ENCODE measurements around the gene ZFYVE21.
A peak's percentile ranks its signal among the peaks of the same experiment; 100 is the strongest.

The ZFYVE21 gene

GRCh38 chr14:103738701-103739451, 23.3 kb downstream of the ZFYVE21 start:
- H2AK5ac ChIP-seq (ENCODE audit: low read depth, low read length) = no peak overlapping the region
- H3K9ac ChIP-seq (ENCODE audit: low read depth, low read length, poor library complexity) = no peak overlapping the region
- H4K91ac ChIP-seq (ENCODE audit: low read depth, low read length, poor library complexity) = no peak overlapping the region
- peaks cover 0 to 2% of the 10 kb centered on the region in 2 donors for H3K4me1 ChIP-seq (ENCODE audit: control insufficient read depth in 2 of 2, insufficient read depth in 1 of 2, low read depth in 1 of 2, low read length in 2 of 2)
- H3K9me3 ChIP-seq (replicated peaks in 1 of 2; ENCODE audit: control insufficient read depth in 2 of 2, insufficient read depth in 1 of 2, low read depth in 1 of 2, low read length in 2 of 2) = no peaks in the 10 kb centered on the region
- DNase-seq (ENCODE audit: low spot score) = no peak
- no peak overlapping the region for H2BK120ac ChIP-seq (ENCODE audit: low read depth, low read length)
- H3K4me2 ChIP-seq (ENCODE audit: insufficient read depth, low read length, poor library complexity, severe bottlenecking) = no peak overlapping the region
- no peak overlapping the region for H3K4ac ChIP-seq (ENCODE audit: low read length)
- H3K36me3 ChIP-seq (replicated peaks in 1 of 2; ENCODE audit: control insufficient read depth in 2 of 2, insufficient read depth in 2 of 2, low read length in 2 of 2) = peaks cover 7 to 11% of the 10 kb centered on the region in 2 donors
- H3K23ac ChIP-seq (ENCODE audit: low read depth, low read length, poor library complexity) = no peak overlapping the region
- H4K8ac ChIP-seq (ENCODE audit: low read depth, low read length) = no peak overlapping the region
- no peak overlapping the region for H3K4me3 ChIP-seq (ENCODE audit: low read length in 2 of 2)
- H2BK15ac ChIP-seq (ENCODE audit: low read length) = no peak overlapping the region
- H3K27ac ChIP-seq (replicated peaks; ENCODE audit: low read length) = no peak overlapping the region
- peak overlapping the region; percentile 14 for H2BK5ac ChIP-seq (ENCODE audit: low read length)
- H3K18ac ChIP-seq (ENCODE audit: low read length) = no peak overlapping the region
- H3K27me3 ChIP-seq (ENCODE audit: control insufficient read depth in 3 of 3, insufficient read depth in 3 of 3, low read depth in 1 of 3, low read length in 3 of 3) = no peaks in the 10 kb centered on the region
- no CpG with 5 or more reads among the region's 34 CpGs for WGBS, 2 donors (ENCODE audit: extremely low coverage in 2 of 2, insufficient read length in 2 of 2, insufficient replicate concordance in 1 of 2)
- no peak overlapping the region for H3K14ac ChIP-seq (ENCODE audit: low read length)
- no peak overlapping the region for H2AFZ ChIP-seq (ENCODE audit: low read length)
- H3K79me1 ChIP-seq (ENCODE audit: low read depth, low read length) = peaks cover 4% of the 10 kb centered on the region
- H2BK12ac ChIP-seq (ENCODE audit: low read length) = no peak overlapping the region

GRCh38 chr14:103739466-103739792, 23.8 kb downstream of the ZFYVE21 start:
- no peak overlapping the region for H2AFZ ChIP-seq (ENCODE audit: low read length)
- no CpG with 5 or more reads among the region's 6 CpGs for WGBS, 2 donors (ENCODE audit: extremely low coverage in 2 of 2, insufficient read length in 2 of 2, insufficient replicate concordance in 1 of 2)
- peaks cover 7 to 8% of the 10 kb centered on the region in 2 donors for H3K36me3 ChIP-seq (replicated peaks in 1 of 2; ENCODE audit: control insufficient read depth in 2 of 2, insufficient read depth in 2 of 2, low read length in 2 of 2)
- H2BK15ac ChIP-seq (ENCODE audit: low read length) = no peak overlapping the region
- H3K4me2 ChIP-seq (ENCODE audit: insufficient read depth, low read length, poor library complexity, severe bottlenecking) = no peak overlapping the region
- H3K4me1 ChIP-seq (ENCODE audit: control insufficient read depth in 2 of 2, insufficient read depth in 1 of 2, low read depth in 1 of 2, low read length in 2 of 2) = peaks cover 0 to 2% of the 10 kb centered on the region in 2 donors
- H3K18ac ChIP-seq (ENCODE audit: low read length) = peak overlapping the region; percentile 54
- peak overlapping the region; percentile 14 for H2BK5ac ChIP-seq (ENCODE audit: low read length)
- no peak overlapping the region for H3K23ac ChIP-seq (ENCODE audit: low read depth, low read length, poor library complexity)
- peak overlapping the region; percentile 85 for H3K14ac ChIP-seq (ENCODE audit: low read length)
- no peaks in the 10 kb centered on the region for H3K9me3 ChIP-seq (replicated peaks in 1 of 2; ENCODE audit: control insufficient read depth in 2 of 2, insufficient read depth in 1 of 2, low read depth in 1 of 2, low read length in 2 of 2)
- peaks cover 3% of the 10 kb centered on the region for H3K79me1 ChIP-seq (ENCODE audit: low read depth, low read length)
- no peak overlapping the region for H3K27ac ChIP-seq (replicated peaks; ENCODE audit: low read length)
- H2BK12ac ChIP-seq (ENCODE audit: low read length) = no peak overlapping the region
- H3K4ac ChIP-seq (ENCODE audit: low read length) = no peak overlapping the region
- H3K9ac ChIP-seq (ENCODE audit: low read depth, low read length, poor library complexity) = no peak overlapping the region
- DNase-seq (ENCODE audit: low spot score) = no peak
- no peak overlapping the region for H2BK120ac ChIP-seq (ENCODE audit: low read depth, low read length)
- no peak overlapping the region for H4K91ac ChIP-seq (ENCODE audit: low read depth, low read length, poor library complexity)
- H4K8ac ChIP-seq (ENCODE audit: low read depth, low read length) = no peak overlapping the region
- H2AK5ac ChIP-seq (ENCODE audit: low read depth, low read length) = no peak overlapping the region
- H3K27me3 ChIP-seq (ENCODE audit: control insufficient read depth in 3 of 3, insufficient read depth in 3 of 3, low read depth in 1 of 3, low read length in 3 of 3) = no peaks in the 10 kb centered on the region
- H3K4me3 ChIP-seq (ENCODE audit: low read length in 2 of 2) = no peak overlapping the region

GRCh38 chr14:103739793-103740501, 24.3 kb downstream of the ZFYVE21 start:
- Histone ChIP-seq H2AFZ (ENCODE audit: low read length) (no peak overlapping the region), H3K79me1 (ENCODE audit: low read depth, low read length) (peaks cover 3% of the 10 kb centered on the region), H3K27ac (replicated peaks; ENCODE audit: low read length) (no peak overlapping the region), H2AK5ac (ENCODE audit: low read depth, low read length) (no peak overlapping the region), H3K9ac (ENCODE audit: low read depth, low read length, poor library complexity) (peak overlapping the region; percentile 12), H4K8ac (ENCODE audit: low read depth, low read length) (no peak overlapping the region), H3K4ac (ENCODE audit: low read length) (no peak overlapping the region), H2BK12ac (ENCODE audit: low read length) (no peak overlapping the region), H4K91ac (ENCODE audit: low read depth, low read length, poor library complexity) (no peak overlapping the region), H3K4me3 (ENCODE audit: low read length in 2 of 2) (no peak overlapping the region), H2BK120ac (ENCODE audit: low read depth, low read length) (peak overlapping the region; percentile 18), H2BK5ac (ENCODE audit: low read length) (peak overlapping the region; percentile 14), H3K4me1 (ENCODE audit: control insufficient read depth in 2 of 2, insufficient read depth in 1 of 2, low read depth in 1 of 2, low read length in 2 of 2) (peaks cover 0 to 2% of the 10 kb centered on the region in 2 donors), H3K27me3 (ENCODE audit: control insufficient read depth in 3 of 3, insufficient read depth in 3 of 3, low read depth in 1 of 3, low read length in 3 of 3) (no peaks in the 10 kb centered on the region), H3K9me3 (replicated peaks in 1 of 2; ENCODE audit: control insufficient read depth in 2 of 2, insufficient read depth in 1 of 2, low read depth in 1 of 2, low read length in 2 of 2) (no peaks in the 10 kb centered on the region), H2BK15ac (ENCODE audit: low read length) (no peak overlapping the region), H3K36me3 (replicated peaks in 1 of 2; ENCODE audit: control insufficient read depth in 2 of 2, insufficient read depth in 2 of 2, low read length in 2 of 2) (peaks cover 3 to 7% of the 10 kb centered on the region in 2 donors), H3K14ac (ENCODE audit: low read length) (peak overlapping the region; percentile 85), H3K23ac (ENCODE audit: low read depth, low read length, poor library complexity) (peak overlapping the region; percentile 86), H3K18ac (ENCODE audit: low read length) (peak overlapping the region; percentile 54), H3K4me2 (ENCODE audit: insufficient read depth, low read length, poor library complexity, severe bottlenecking) (no peak overlapping the region)
- WGBS, 2 donors (ENCODE audit: extremely low coverage in 2 of 2, insufficient read length in 2 of 2, insufficient replicate concordance in 1 of 2) = no CpG with 5 or more reads among the region's 30 CpGs
- DNase-seq (ENCODE audit: low spot score) = no peak

DNA sequence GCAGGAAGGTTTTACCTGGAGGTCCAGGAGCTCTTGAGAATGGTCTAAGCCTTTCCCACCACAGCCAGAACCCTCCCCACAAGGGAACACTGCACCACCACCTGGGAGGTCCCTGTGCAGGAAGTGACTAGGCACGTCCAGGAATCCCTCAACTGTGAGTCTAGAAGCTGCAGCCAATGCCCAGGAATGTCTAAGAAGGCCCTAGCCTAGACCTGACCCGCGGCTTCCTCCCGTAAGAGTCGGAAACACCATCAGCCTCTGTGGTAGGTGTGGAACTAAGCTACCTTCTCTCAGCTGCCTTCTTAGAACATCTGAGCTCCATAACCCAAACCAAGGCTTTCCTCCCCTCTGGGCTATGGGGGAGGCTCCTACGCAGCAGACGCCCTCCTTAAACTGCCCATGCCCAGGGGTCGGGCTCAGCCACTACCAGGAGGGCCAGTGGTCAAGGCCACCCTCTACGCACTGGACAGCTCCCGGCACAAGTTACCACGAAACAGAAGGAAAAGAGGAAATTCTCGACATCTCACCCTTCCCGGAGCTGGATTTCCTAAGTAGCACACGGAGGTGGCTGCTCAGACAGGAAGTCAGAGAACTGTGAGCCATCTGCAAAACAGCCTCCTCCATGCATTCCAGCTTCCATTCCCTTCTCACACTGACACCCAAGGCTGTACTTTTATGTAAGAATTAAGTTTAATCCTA, 25.5 kb downstream of the ZFYVE21 start:
- no peak overlapping the region for H3K27ac ChIP-seq (replicated peaks; ENCODE audit: low read length)
- no peak overlapping the region for H2BK5ac ChIP-seq (ENCODE audit: low read length)
- no peak overlapping the region for H2AFZ ChIP-seq (ENCODE audit: low read length)
- no peaks in the 10 kb centered on the region for H3K27me3 ChIP-seq (ENCODE audit: control insufficient read depth in 3 of 3, insufficient read depth in 3 of 3, low read depth in 1 of 3, low read length in 3 of 3)
- no peak overlapping the region for H2BK120ac ChIP-seq (ENCODE audit: low read depth, low read length)
- no peak overlapping the region for H3K18ac ChIP-seq (ENCODE audit: low read length)
- peaks cover 0 to 5% of the 10 kb centered on the region in 2 donors for H3K36me3 ChIP-seq (replicated peaks in 1 of 2; ENCODE audit: control insufficient read depth in 2 of 2, insufficient read depth in 2 of 2, low read length in 2 of 2)
- no peaks in the 10 kb centered on the region for H3K4me1 ChIP-seq (ENCODE audit: control insufficient read depth in 2 of 2, insufficient read depth in 1 of 2, low read depth in 1 of 2, low read length in 2 of 2)
- no peak overlapping the region for H3K9ac ChIP-seq (ENCODE audit: low read depth, low read length, poor library complexity)
- no peaks in the 10 kb centered on the region for H3K79me1 ChIP-seq (ENCODE audit: low read depth, low read length)
- no peak overlapping the region for H2AK5ac ChIP-seq (ENCODE audit: low read depth, low read length)
- H3K14ac ChIP-seq (ENCODE audit: low read length) = no peak overlapping the region
- H2BK12ac ChIP-seq (ENCODE audit: low read length) = no peak overlapping the region
- H3K4me3 ChIP-seq (ENCODE audit: low read length in 2 of 2) = no peak overlapping the region
- H3K4me2 ChIP-seq (ENCODE audit: insufficient read depth, low read length, poor library complexity, severe bottlenecking) = no peak overlapping the region
- no CpG with 5 or more reads among the region's 14 CpGs for WGBS, 2 donors (ENCODE audit: extremely low coverage in 2 of 2, insufficient read length in 2 of 2, insufficient replicate concordance in 1 of 2)
- no peak overlapping the region for H2BK15ac ChIP-seq (ENCODE audit: low read length)
- no peaks in the 10 kb centered on the region for H3K9me3 ChIP-seq (replicated peaks in 1 of 2; ENCODE audit: control insufficient read depth in 2 of 2, insufficient read depth in 1 of 2, low read depth in 1 of 2, low read length in 2 of 2)
- no peak for DNase-seq (ENCODE audit: low spot score)
- no peak overlapping the region for H4K8ac ChIP-seq (ENCODE audit: low read depth, low read length)
- no peak overlapping the region for H4K91ac ChIP-seq (ENCODE audit: low read depth, low read length, poor library complexity)
- no peak overlapping the region for H3K4ac ChIP-seq (ENCODE audit: low read length)
- no peak overlapping the region for H3K23ac ChIP-seq (ENCODE audit: low read depth, low read length, poor library complexity)
